Measurements from ENCODE around the gene PGA5.

- TF ChIP-seq CTCF (IDR thresholded peaks at IDR 0.05) (no peak), POLR2A (IDR thresholded peaks at IDR 0.05; ENCODE audit: low read depth) (no peak), EP300 (IDR thresholded peaks at IDR 0.05) (no peak), POLR2AphosphoS5 (IDR thresholded peaks at IDR 0.05) (no peak)
Observed at GRCh38 chr11:61280883-61281580, 40.1 kb downstream of the PGA5 start.

Measured in esophagus muscularis mucosa (tissue), 4 donors.